SK-MEL-5 (cell line): ENCODE results near the gene IQGAP2. TPM values are rescaled to one million over a fixed set of nuclear protein-coding genes. Genes with fewer than 3 reads are reported as not detected.
"Not testable (repeated sequence)": the region's sequence is repeated elsewhere in the genome, so short reads cannot be mapped to it uniquely, and the experiment has no call there.

Source experiments
- DNase-seq: peaks from one replicate; pipeline ENCODE4 v3.0.0-alpha.2; 2016; ENCODE audit warnings: low read depth, low spot score
- in situ Hi-C: cut with HindIII; loops from 2 replicates; pipeline ENCODE4 v1.10.0; 2016; ENCODE audit warnings: low sequenced_read_pairs, high pct_unique_total_duplicates, low pct_unique_long_range_greater_than_20kb
- total RNA-seq: library from RNA; depleted of rRNA; stranded (reverse); fragments of >200 nt; shearing (Covaris generic); gene quantifications from 2 replicates; pipeline ENCODE4 v1.2.3, GENCODE V29; 2014

Gene IQGAP2
- total RNA-seq, 1 experiment from 2014 or later, result 0.95 TPM

DNA sequence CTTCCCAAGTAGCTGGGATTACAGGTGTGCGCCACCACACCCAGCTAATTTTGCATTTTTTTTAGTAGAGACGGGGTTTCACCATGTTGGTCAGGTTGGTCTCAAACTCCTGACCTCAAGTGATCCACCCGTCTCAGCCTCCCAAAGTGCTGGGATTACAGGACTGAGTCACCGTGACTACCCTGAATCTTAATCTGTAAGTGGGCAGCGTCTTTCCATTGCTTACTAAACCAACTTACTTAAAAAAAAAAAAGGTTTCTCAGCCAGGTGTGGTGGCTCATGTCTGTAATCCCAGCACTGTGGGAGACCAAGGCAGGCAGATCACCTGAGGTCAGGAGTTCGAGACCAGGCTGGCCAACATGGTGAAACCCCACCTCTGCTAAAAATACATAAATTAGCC lies 25.5 kb downstream of the IQGAP2 start:
- in situ Hi-C loops, DNase-seq: not testable (repeated sequence)

DNA sequence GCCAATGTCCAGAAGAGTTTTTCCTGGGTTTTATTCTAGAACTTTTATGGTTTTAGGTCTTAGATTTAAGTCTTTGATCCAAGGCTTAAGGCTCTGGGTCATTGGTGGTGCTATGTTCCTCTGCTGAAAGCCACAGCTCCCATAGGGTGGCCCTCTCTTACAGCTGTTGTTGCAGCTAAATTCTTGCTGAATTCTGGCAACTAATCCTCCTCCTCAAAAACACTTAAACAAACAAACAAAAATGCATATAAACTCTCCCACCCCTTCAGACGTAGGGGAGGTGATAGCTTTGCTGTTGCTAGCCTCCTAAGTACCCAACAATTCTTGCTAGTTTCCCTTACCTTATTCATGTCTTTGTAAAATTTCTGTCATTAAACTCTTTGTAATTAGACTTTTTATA lies 30.2 kb downstream of the IQGAP2 start:
- in situ Hi-C loops, result no loop called here
- no peak for DNase-seq

DNA sequence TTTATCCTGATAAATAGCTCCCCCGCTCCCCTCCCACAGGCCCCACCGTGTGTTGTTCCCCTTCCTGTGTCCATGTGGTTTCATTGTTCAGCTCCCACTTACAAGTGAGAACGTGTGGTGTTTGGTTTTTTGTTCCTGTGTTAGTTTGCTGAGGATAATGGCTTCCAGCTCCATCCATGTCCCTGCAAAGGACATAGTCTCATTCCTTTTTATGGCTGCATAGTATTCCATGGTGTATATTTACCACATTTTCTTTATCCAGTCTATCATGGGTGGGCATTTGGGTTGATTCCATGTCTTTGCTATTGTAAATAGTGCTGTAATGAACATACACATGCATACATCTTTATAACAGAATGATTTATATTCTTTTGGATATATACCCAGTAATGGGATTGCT lies 34.4 kb downstream of the IQGAP2 start:
- in situ Hi-C loops, DNase-seq: not testable (repeated sequence)

DNA sequence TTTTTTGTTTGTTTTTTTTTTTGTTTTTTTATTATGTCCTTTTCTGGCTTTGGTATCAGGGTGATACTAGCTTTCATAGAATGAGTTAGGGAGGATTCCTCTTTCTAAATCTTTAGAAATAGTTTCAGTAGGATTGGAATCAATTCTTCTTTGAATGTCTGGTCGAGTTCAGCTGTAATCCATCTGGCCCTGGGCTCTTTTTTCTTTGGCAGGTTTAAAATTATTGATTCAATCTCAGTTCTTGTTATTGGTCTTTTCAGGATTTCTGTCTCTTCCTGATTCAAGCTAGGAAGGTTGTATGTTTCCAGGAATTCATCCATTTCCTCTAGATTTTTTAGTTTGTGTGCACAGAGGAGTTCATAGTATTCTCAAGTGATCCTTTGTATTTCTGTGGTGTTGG lies 34.9 kb downstream of the IQGAP2 start:
- in situ Hi-C loops, result no loop called here
- no peak for DNase-seq

DNA sequence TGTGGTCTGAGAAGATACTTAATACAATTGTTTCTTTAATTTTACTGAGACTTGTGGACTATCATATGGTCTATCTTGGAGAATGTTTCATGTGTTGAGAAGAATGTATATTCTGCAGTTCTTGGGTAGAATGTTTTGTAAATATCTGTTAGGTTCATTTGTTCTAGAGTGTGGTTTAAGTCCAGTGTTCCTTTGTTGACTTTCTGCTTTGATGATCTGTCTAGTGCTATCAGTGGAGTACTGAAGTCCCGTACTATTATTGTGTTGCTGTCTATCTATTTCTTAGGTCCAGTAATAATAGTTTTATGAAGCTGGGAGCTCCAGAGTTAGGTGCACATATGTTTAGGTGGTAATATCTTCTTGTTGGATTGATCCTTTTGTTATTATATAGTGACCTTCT lies 36.1 kb downstream of the IQGAP2 start:
- DNase-seq, result no peak
- in situ Hi-C loops, result no loop called here

DNA sequence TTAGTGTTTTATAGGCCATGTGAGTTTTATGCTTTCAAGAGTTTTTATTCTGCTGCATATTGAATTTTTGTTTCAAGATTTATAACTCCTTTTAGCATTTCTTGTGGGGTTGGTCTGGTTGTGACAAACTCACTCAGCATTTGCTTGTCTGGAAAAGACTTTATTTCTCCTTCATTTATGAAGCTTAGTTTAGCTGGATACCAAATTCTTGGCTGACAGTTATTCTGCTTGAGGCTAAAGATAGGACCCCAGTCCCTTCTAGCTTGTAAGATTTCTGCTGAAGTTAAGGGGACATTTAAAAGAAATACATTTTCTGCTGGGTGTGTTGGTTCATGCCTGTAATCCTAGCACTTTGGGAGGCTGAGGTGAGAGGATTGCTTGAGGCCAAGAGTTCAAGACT lies 36.8 kb downstream of the IQGAP2 start:
- DNase-seq, result no peak
- in situ Hi-C loops, result no loop called here

DNA sequence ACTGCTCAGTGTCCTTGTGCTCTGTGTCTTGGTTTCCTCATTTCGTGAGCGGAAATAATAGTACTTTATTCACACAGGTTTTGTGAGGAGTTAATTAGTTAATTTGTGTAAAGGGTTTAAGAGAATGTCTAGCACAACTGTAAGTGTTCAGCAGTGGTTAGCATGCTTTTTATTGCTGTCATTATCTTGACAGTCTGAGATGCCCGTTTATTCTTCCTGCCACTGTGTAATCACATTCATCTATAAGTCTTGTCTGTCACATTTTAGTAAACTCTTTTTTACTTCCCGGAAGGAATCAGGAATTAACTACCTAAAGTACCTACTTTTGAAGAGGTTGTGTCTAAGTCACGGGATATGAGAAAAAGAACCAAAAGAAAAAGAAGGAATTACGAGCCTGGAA lies 38.0 kb downstream of the IQGAP2 start:
- in situ Hi-C loops, result no loop called here
- no peak for DNase-seq

DNA sequence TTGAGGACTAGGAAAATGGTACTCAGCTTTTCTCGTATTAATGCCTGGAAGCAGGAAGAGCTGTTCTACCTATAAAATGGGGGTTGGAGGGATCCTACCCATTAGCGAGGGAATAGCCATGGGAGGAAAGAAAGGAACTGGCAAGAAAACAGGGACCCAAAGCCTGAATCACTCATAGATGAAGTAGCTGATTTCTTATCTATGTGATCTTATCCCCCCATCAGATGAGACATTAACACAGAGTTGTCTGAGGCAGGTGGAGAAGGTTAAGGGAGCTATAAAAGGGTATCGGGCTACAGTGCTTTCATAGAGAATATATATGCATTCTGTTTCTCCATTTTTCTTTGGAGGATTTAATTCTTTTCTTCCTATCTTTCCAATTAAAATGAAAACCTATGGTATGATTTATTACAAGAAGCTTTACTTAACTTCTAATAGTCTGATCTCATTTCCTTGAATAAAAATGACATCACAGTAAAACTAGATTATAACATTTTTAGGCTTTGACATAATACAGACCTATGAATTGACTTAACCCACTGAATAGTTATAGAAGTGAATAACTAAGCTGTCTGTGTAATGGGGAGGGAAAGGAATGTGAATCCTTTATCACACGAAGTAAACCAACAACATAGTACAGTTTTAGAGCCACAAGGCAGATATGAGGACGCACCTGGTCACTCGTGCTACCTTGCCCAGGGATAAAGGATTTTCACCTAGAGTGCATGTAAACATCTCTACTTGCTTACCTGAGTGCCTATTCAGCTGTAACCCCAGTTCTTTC lies 39.0 kb downstream of the IQGAP2 start:
- in situ Hi-C loops, result no loop called here
- DNase-seq, result no peak

DNA sequence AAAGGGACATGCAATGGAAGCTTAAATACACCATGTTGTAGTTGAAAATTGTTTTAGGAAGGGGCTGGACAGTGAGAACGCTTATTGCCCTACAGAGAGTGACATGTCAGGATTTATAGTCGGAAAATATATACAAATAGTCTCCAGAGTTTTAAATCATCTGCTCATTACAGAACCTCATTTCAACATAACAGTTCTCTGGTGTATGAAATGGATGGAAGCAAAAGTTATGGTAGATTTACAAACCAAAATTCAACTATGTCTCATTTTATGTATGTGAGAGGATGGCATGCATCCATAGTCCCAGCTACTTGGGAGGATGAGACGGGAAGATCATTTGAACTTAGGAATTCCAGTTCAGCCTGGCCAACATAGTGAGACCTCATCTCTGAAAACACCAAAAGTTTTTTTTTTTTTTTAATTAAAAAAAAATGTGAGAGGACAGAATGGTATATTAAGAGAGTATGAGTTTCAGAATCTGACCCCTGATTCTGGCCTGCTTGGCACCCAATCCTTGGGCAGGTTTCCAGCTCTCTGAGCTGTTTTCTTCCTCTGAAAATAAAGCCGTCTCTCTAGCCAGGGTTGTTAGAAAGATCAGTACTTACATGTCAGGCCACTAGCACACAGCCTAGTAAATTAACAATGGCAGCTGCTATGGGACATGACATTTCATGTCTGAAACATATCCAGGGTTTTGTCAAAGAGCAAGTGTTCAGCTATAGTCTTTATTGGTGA lies 40.1 kb downstream of the IQGAP2 start:
- no peak for DNase-seq
- in situ Hi-C loops, result no loop called here

DNA sequence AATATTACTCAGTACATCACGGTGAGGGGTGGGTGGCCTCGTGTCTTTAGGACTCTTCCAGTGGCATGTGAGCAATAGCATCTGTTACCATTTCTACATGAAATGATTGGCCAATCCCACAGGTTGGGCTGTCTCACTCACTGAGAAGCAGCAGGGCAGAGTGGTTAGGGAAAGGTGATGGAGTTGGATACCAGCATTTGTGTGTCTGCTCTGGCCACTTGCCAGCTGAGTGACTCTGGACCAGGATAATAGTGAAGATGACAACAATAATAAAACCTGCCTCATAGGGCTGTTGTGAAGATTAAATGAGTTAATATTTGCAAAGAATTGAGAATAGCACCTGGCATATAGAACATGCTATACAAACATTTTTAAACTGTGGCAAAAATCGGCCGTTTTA lies 42.0 kb downstream of the IQGAP2 start:
- DNase-seq, result no peak
- in situ Hi-C loops, result no loop called here

DNA sequence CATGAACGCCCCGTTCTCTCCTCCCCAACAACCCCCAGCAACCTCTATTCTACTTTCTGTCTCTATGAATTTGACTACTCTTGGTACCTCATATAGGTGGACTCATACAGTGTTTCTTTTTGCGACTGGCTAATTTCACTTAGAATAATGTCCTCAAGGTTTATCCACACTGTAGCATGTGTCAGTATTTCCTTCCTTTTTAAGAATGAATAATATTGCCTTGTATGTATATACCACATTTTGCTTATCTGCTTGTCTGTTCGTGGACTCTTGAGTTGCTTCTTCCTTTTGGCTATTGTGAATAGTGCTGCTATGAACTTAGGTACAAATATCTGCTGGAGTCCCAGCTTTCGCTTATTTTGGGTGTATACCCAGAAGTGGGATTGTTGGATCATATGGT lies 42.7 kb downstream of the IQGAP2 start:
- in situ Hi-C loops, result no loop called here
- DNase-seq, result no peak

DNA sequence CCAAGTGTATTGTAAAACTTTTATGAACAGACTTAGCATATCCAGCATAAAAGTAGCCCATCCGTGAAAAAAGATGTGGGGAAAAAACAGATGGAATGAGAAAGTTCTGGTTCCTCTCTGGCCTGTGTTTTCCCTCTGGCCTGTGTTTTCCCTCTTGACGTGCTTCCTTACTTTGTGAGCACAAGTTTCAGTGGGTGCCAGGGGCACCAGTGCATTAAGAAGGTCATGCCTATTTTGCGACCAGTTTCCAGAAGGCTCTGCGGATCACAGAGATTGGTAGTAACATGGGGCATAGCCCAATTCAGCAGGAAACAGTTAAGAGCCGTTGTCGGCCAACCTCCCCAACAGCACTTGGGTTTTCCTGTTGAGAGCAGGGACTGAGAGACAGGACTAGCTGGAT lies 43.7 kb downstream of the IQGAP2 start:
- in situ Hi-C loops, result no loop called here

DNA sequence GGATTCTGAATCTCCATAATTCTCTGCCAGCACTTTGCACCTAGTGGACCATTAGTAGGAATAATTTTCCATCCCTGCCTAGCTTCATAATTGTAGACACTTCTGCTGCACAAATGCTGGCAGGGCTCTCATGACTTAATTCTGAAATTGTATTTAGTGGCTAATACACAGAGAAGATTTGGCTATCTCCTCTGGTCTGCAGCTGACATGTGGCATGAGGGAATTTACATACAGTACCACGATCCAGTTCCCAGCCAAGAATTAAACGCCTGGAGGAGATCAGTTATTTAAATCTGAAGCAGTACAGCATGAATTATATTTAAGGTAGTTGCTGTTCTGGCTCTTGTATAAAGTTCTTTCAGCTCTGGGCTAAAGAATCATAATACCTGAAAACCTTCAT lies 46.5 kb downstream of the IQGAP2 start:
- in situ Hi-C loops, result no loop called here
- DNase-seq, result no peak

More for the DNA sequence above, 43.7 kb downstream of the IQGAP2 start:
- DNase-seq, result no peak

DNA sequence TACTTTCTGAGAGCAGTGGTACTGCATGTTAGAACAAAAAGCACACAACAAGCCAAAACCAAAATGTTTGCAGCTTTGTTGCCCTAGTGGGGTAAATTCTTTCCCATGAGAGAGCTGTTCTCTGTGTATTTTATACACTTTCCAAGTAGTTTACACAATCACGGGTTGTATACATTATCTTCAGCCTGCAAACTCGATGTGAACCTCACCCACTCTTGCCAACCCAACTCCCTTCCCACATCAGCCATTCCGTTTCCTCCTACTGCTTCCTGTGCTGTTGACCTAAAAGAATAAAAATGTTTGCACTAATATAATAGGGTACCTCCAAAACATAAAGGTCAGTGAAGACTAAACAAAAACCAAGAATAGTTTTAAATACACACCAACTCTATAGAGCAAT lies 47.0 kb downstream of the IQGAP2 start:
- in situ Hi-C loops, result no loop called here
- DNase-seq, result no peak

DNA sequence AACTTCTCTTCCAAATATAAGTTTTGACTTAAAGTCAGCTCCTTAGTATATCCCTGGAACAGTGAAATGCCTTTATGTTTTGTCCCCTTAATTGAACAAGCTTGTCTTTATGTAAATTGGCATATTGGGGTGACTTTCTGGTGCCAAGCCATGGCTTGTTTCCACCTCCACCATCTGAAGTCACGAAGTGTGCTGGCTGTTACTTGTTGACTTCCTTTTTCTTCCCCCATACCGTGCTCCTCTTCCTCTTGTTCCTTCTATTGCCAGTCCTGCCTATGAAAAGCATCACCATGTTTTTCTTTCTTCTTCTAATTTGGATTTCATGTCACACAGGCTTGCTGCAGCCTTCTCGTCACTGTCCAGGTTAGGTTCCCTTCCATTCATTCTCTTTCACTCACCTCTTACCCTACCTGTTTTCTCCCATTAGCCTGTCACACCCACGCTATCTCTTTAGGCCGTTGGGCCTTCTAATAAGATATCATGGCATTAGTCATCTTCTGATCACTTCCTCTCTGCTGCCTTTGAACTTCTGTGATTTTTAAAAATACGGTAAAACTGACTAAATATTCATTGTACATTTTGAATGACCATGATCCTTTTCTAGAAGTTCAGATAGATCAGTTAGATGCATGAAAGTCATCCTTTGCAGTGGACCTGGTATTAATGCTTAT lies 48.1 kb downstream of the IQGAP2 start:
- no peak for DNase-seq
- in situ Hi-C loops, result no loop called here

DNA sequence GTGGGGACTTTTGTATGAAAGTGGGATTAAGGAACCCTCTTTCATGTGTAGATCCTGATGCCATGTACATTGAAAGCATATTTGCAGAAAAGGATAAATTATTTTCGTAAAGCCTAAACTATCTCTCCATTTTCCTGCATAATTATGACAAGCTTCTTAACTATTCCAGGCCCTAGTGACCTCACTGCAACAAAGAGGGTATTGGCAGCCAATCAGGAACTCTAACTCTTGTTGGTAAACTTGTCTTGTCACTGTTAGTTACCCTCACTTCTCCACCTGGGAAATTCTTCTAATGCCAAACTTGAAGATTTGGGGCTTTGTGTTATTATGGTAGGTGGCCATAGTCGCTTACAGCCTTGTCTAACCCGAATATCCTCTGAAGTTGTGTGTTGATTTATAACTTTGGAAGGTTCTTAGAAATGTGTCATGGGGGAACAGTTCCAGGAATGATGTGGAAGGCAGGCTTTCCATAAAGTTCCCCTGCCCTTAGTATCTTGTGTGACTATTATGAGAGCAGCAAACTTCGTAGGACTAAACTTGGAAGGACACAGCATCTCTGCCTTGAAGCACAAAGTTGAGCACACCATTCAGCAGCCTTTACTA lies 52.5 kb downstream of the IQGAP2 start:
- in situ Hi-C loops, result no loop called here
- no peak for DNase-seq

DNA sequence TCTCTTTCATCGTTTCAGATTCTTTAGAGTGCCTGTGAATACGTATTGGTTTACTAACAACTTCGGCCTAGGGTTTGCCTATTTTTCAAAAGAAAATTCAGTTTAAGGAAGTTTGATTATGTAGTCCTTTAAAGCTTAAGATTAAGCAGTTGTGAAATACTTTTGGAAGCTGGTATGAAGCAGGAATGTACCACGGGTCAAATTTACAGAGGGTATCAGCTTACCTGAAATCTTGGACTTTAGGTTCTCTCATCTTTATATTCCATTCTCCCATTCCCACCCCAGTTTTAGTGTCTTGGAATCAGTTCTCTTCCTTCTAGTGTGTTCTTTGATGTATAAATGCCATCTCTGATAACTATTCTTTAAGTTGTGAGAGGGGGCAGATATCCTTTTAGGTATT lies 53.2 kb downstream of the IQGAP2 start:
- in situ Hi-C loops, result no loop called here
- no peak for DNase-seq
